Testis (tissue), 2 donors: ENCODE measurements around the gene SKAP2.

Source experiments
- CTCF ChIP-seq, 3 experiments: fragments of 450-650 bp in 2 of 3; fragments of 200-600 bp in 1 of 3; sonication (generic) in 1 of 3; IDR thresholded peaks; one replicate each; pipeline ENCODE4 v1.5.1; 2016 to 2019; ENCODE audit warnings: antibody characterized with exemption in 3 of 3, mild to moderate bottlenecking in 2 of 3, moderate library complexity in 1 of 3
- POLR2A ChIP-seq: fragments of 450-650 bp; IDR thresholded peaks from one replicate; pipeline ENCODE4 v1.6.1; 2017; ENCODE audit warnings: antibody characterized with exemption, mild to moderate bottlenecking, moderate library complexity

- TF ChIP-seq CTCF (IDR thresholded peaks at IDR 0.05) = peak in 1 of 3 experiments; percentile 33
- no peak for TF ChIP-seq POLR2A
Measured at GRCh38 chr7:26853788-26854393, 10.5 kb downstream of the SKAP2 start.
